GM12865 (cell line): ENCODE measurements around the gene METTL15.

Experiments
- DNase-seq: peaks from one replicate; pipeline ENCODE4 v3.0.0; 2010; ENCODE audit warnings: low read depth
- H3K4me3 ChIP-seq: 2 replicates; pipeline ENCODE4 v1.5.1; 2011; ENCODE audit warnings: mild to moderate bottlenecking, low read depth, low read length, control low read depth
- TF ChIP-seq, protein P1 (sequence below): IDR thresholded peaks from 2 replicates; pipeline ENCODE4 v1.5.1; 2011; ENCODE audit warnings: low read length, control low read depth, low read depth, inconsistent platforms; ENCODE audit not compliant: insufficient read depth; ENCODE audit errors: missing control alignments

METTL15 gene

DNA sequence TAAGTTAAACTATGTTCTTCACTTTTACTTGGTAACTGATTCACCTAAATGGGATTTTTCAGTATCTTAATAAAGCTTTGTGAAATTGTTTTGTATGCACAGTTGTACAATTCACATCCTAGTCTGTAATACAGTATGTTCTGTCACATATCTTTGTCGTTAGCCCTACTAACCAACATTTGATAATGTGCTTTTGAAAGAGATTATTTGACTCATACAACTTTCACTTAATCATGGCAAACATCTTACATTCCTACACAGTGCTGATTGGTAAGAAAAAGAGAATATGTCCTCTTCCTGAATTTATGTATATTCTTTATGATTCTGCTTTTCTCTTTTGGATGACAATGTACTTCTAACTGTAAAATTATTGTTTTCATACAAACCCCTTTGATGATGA, 234.5 kb downstream of the METTL15 start:
- TF ChIP-seq, protein P1, sequence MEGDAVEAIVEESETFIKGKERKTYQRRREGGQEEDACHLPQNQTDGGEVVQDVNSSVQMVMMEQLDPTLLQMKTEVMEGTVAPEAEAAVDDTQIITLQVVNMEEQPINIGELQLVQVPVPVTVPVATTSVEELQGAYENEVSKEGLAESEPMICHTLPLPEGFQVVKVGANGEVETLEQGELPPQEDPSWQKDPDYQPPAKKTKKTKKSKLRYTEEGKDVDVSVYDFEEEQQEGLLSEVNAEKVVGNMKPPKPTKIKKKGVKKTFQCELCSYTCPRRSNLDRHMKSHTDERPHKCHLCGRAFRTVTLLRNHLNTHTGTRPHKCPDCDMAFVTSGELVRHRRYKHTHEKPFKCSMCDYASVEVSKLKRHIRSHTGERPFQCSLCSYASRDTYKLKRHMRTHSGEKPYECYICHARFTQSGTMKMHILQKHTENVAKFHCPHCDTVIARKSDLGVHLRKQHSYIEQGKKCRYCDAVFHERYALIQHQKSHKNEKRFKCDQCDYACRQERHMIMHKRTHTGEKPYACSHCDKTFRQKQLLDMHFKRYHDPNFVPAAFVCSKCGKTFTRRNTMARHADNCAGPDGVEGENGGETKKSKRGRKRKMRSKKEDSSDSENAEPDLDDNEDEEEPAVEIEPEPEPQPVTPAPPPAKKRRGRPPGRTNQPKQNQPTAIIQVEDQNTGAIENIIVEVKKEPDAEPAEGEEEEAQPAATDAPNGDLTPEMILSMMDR = no peak
- H3K4me3 ChIP-seq = no peak overlapping the region
- no peak for DNase-seq

DNA sequence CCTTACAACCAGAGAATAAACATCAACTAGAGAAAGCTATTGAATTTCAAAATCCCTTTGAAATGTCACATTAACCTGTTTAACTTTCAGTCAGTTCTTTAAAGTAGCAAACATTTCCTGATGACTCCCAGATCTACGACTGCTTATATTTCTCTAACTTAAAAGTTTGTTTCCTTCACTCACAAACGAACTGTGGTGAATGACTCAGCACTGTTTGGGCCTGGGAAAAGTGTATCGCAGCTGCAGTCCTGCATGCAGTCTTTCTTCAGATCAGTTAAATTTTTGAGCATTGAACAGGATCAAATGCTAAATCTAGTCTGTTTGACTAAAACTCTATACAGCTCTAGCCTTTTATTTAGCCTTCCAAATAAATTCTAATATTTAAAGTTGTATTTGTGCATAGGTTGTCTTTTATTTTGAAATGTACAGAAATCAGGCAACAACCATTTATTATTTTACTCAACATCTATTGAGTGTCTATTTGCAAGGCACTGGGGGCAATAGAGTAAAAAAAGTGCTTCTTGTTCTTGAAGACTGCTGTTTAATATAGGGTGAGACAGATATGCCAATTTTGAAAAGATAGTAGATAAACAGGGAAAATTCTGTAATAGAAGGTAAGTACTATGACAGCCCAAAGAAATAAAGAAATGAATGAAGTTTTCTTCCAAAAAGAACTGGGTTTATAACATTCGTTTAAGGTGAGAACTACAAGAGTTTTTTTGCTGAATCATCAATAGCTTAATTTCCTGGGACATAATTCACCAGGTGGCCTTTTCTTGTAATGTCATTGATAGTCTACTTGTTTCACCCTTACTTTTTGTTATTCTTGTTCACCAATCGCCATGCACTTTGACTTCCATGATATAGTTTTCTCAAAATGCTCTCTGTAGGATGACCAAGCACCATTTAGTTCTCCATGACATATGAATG, 235.4 kb downstream of the METTL15 start:
- no peak overlapping the region for H3K4me3 ChIP-seq
- no peak for DNase-seq
- TF ChIP-seq, protein P1 = no peak

DNA sequence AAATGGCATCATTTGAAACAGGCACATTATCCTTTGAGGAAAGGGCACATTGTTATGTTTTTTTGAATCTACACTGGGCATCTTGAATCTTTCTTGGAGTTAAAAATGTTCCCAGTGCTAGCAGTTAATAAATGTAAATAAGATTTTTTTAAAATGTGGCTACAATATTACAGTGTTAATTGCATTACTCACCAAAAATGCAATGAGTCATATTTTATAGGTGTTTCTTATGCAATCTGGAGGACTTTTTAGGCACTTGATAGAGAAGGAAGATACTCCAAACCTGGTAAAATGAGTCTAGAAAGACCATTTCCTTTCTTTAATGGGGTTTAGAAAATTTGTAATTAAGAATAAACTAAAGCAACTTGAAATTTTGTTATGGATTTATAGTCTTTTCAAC, 238.0 kb downstream of the METTL15 start:
- no peak overlapping the region for H3K4me3 ChIP-seq
- TF ChIP-seq, protein P1 = no peak
- no peak for DNase-seq

DNA sequence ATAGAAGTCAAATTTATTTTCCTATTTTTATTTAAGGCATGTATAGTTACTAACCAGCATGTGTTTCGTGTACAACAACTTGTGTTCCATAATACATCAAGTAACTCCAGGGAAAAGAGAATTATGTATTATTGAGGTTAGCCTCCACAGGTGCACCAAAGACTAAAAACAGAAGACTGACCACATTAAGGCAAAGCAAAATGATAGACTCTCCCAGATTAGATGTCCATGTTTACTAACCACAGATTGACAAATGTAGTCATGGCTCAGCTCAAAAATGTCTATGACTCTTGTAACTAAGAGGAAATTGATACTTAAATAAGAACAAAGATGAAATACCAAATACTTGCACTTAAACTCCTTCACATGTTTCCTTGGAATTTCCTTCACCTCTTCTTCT, 238.5 kb downstream of the METTL15 start:
- H3K4me3 ChIP-seq = no peak overlapping the region
- no peak for DNase-seq
- TF ChIP-seq, protein P1 = no peak

DNA sequence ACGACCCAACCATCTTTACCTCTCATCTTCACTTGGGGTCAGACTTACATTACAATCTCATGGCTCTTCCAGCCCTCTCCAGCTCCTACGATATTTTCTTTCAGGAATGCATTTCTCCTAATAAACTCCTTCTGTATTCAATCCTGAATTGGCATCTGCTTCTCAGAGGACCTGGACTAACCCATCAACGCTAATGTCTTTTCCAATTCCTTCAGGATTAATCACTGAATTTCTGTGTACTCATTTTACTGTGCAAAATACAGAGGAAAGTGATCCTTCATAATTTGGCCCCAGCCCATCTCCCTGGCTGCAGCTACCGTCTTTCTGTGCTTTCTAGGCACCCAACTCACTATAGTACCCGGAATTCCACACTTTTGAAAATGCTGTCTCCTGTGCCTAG, 239.2 kb downstream of the METTL15 start:
- no peak for DNase-seq
- H3K4me3 ChIP-seq = no peak overlapping the region
- TF ChIP-seq, protein P1 = no peak

DNA sequence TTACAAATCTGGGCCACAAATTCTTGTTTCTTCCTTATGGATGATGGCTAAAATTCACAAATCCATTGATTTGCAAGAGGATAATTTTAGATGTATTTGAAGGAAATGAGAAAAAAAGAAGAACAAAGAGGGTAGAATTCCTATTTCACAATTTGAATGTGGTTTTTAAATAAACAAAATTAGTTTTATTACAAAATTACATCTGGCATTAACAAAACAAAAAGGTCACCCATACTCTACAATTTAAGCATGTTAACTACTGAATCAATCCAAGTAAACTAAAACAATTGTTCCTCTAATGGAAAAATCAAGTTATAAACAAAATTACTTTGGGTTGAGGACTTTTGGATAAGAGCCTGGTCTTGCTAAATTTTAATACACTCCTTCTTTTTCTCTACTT, 242.0 kb downstream of the METTL15 start:
- H3K4me3 ChIP-seq = no peak overlapping the region
- TF ChIP-seq, protein P1 = no peak
- DNase-seq = no peak
